Hepatocyte (in vitro differentiated cells): ENCODE results near the gene VWA2. TPM values are rescaled to one million over a fixed set of nuclear protein-coding genes. Genes with fewer than 3 reads are reported as not detected.

Experiments used
- DNase-seq: peaks from one replicate; pipeline ENCODE4 v3.0.0-alpha.2; 2016; ENCODE audit warnings: low spot score
- H2AFZ ChIP-seq: fragments of 200-600 bp; sonication (generic); 2 replicates; pipeline ENCODE4 v1.6.0; 2016; ENCODE audit warnings: antibody characterized with exemption, mild to moderate bottlenecking
- H3K27ac ChIP-seq: fragments of 200-600 bp; sonication (generic); 2 replicates; pipeline ENCODE4 v1.5.1; 2016; ENCODE audit warnings: mild to moderate bottlenecking
- H3K27me3 ChIP-seq: fragments of 200-600 bp; sonication (generic); 2 replicates; pipeline ENCODE4 v1.6.1; 2016
- H3K36me3 ChIP-seq: fragments of 200-600 bp; sonication (generic); replicated peaks from 2 replicates; pipeline ENCODE4 v1.5.1; 2016; ENCODE audit warnings: low read depth; ENCODE audit not compliant: insufficient read depth
- H3K4me1 ChIP-seq: fragments of 200-600 bp; sonication (generic); 2 replicates; pipeline ENCODE4 v1.5.1; 2016; ENCODE audit warnings: mild to moderate bottlenecking, moderate library complexity; ENCODE audit not compliant: insufficient read depth
- H3K4me2 ChIP-seq: fragments of 200-600 bp; sonication (generic); 2 replicates; pipeline ENCODE4 v1.6.0; 2016
- H3K4me3 ChIP-seq: fragments of 200-600 bp; sonication (generic); 2 replicates; pipeline ENCODE4 v1.5.1; 2016; ENCODE audit warnings: mild to moderate bottlenecking
- H3K79me2 ChIP-seq: fragments of 200-600 bp; sonication (generic); 2 replicates; pipeline ENCODE4 v1.6.0; 2017; ENCODE audit warnings: mild to moderate bottlenecking
- H3K9me2 ChIP-seq: fragments of 200-600 bp; sonication (generic); replicated peaks from 2 replicates; pipeline ENCODE4 v1.6.0; 2017; ENCODE audit warnings: mild to moderate bottlenecking; ENCODE audit not compliant: insufficient read depth
- H3K9me3 ChIP-seq: fragments of 200-600 bp; sonication (generic); 2 replicates; pipeline ENCODE4 v1.5.1; 2016; ENCODE audit warnings: low read depth, mild to moderate bottlenecking
- H4K20me1 ChIP-seq: fragments of 200-600 bp; sonication (generic); 2 replicates; pipeline ENCODE4 v1.6.0; 2016; ENCODE audit warnings: mild to moderate bottlenecking; ENCODE audit not compliant: insufficient read depth, poor library complexity, severe bottlenecking
- EZH2 ChIP-seq: fragments of 200-600 bp; sonication (generic); IDR thresholded peaks from 2 replicates; pipeline ENCODE4 v1.6.1; 2016; ENCODE audit warnings: antibody characterized with exemption, mild to moderate bottlenecking, borderline replicate concordance
- EZH2phosphoT487 ChIP-seq: fragments of 200-600 bp; sonication (generic); IDR thresholded peaks from one replicate; pipeline ENCODE4 v1.6.1; 2018; ENCODE audit warnings: antibody characterized with exemption, mild to moderate bottlenecking, low read depth, moderate library complexity; ENCODE audit not compliant: unreplicated experiment, severe bottlenecking
- WGBS: methylation state at CpG from one replicate; pipeline ENCODE4 v1.1.6; 2016; ENCODE audit warnings: low lambda C conversion rate; ENCODE audit errors: missing lambda C conversion rate; 5-methylcytosine and 5-hydroxymethylcytosine counted together
- polyA plus RNA-seq: library from polyadenylated mRNA; unstranded; fragments of >200 nt; fragmentation: Nextera tagmentation; extraction: Ambion mirVana; gene quantifications from 2 replicates; pipeline ENCODE4 v1.2.1, GENCODE V29; 2016
- total RNA-seq: library from RNA; depleted of rRNA; stranded (reverse); fragments of >200 nt; gene quantifications from 2 replicates; pipeline ENCODE4 v1.2.3, GENCODE V29; 2014
- TF ChIP-seq, protein P1 (sequence below): fragments of 200-600 bp; sonication (generic); IDR thresholded peaks from 2 replicates; pipeline ENCODE4 v1.5.1; 2016; ENCODE audit warnings: antibody characterized with exemption, mild to moderate bottlenecking; ENCODE audit not compliant: poor library complexity

VWA2 gene
- total and polyA plus RNA-seq, 2 experiments from 2014 or later = 6.3 to 12.3 TPM

DNA sequence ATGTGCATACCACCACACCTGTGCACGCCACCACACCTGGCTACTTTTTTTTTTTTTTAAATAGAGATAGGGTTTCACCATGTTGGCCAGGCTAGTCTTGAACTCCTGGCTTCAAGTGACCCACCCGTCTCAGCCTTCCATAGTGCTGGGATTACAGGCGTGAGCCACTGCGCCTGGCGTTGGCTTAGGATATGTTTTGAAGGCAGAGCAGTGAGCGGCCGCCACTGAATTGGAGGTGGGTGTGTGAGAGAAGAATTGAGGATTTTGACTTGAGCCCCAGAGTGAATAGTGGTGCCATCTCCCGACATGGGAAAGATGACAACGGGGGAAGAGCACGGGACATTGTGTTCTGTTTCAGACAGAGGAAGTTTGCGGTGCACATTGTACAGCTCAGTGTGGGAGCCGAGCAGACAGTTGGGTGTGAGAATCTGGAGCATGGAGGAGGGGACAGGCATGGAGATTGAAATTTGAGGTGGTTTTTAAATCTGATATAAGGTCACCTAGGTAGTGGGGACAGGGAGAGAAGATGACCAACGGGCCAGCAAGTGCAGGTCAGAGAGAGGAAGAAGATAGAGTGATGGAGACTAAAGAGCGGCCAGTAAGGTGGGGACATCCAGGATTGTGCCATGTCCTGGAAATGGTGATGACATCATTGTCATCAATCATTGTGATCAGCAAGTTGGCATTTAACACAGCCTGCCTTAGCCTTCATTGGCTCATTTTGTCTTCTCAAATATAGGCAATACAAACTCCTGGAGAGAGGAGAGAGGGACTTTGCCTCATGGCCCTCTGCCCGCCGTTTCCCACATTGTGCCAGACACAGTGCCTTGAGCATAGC is 35.8 kb downstream of the VWA2 start:
- Histone ChIP-seq H3K79me2 (no peaks in the 10 kb centered on the region), H3K36me3 (no peaks in the 10 kb centered on the region), H3K9me3 (no peaks in the 10 kb centered on the region), H3K27me3 (no peaks in the 10 kb centered on the region), H3K4me3 (no peak overlapping the region), H4K20me1 (no peaks in the 10 kb centered on the region), H3K4me1 (peaks cover 4% of the 10 kb centered on the region), H3K9me2 (no peaks in the 10 kb centered on the region), H2AFZ (no peak overlapping the region), H3K27ac (no peak overlapping the region), H3K4me2 (no peak overlapping the region)
- TF ChIP-seq EZH2 = no peak
- no peak for DNase-seq
- WGBS = 95% methylated on average over 16 of the region's 16 CpGs

DNA sequence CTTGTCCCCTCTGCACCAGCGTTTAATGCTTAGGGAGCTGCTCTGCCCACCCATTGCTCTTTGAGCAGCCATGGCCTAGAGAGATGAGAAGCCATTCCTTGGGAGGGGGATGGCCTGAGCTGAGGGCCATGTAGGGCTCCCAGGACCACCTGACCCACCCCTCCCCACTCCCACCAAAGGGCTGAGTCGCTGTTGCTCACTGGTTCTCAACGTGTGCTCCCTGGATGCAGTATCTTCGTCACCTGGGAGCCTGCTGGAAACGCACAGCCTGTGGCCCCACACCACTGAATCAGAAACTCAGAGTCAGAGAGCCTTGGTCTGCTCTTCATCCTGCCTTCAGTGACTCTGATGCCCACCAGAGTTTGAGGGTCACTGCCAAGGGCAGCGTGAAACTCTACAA is 37.0 kb downstream of the VWA2 start:
- Histone ChIP-seq H3K27me3 (no peaks in the 10 kb centered on the region), H4K20me1 (no peaks in the 10 kb centered on the region), H3K4me1 (peaks cover 4% of the 10 kb centered on the region), H3K36me3 (no peaks in the 10 kb centered on the region), H3K79me2 (no peaks in the 10 kb centered on the region), H3K4me2 (no peak overlapping the region), H2AFZ (no peak overlapping the region), H3K27ac (no peak overlapping the region), H3K4me3 (no peak overlapping the region), H3K9me3 (no peaks in the 10 kb centered on the region), H3K9me2 (no peaks in the 10 kb centered on the region)
- TF ChIP-seq EZH2 = no peak
- WGBS = 91% methylated on average over 6 of the region's 6 CpGs
- no peak for DNase-seq

- Histone ChIP-seq H3K27ac (no peak overlapping the region), H3K79me2 (no peaks in the 10 kb centered on the region), H3K4me1 (peaks cover under 1% of the 10 kb centered on the region), H3K4me3 (no peak overlapping the region), H3K4me2 (no peak overlapping the region), H3K9me2 (no peaks in the 10 kb centered on the region), H3K36me3 (no peaks in the 10 kb centered on the region), H3K27me3 (no peaks in the 10 kb centered on the region), H3K9me3 (no peaks in the 10 kb centered on the region), H2AFZ (no peak overlapping the region), H4K20me1 (no peaks in the 10 kb centered on the region)
- WGBS = 80% methylated on average over 6 of the region's 6 CpGs
- TF ChIP-seq EZH2phosphoT487 (no peak), EZH2 (no peak)
- TF ChIP-seq, protein P1, sequence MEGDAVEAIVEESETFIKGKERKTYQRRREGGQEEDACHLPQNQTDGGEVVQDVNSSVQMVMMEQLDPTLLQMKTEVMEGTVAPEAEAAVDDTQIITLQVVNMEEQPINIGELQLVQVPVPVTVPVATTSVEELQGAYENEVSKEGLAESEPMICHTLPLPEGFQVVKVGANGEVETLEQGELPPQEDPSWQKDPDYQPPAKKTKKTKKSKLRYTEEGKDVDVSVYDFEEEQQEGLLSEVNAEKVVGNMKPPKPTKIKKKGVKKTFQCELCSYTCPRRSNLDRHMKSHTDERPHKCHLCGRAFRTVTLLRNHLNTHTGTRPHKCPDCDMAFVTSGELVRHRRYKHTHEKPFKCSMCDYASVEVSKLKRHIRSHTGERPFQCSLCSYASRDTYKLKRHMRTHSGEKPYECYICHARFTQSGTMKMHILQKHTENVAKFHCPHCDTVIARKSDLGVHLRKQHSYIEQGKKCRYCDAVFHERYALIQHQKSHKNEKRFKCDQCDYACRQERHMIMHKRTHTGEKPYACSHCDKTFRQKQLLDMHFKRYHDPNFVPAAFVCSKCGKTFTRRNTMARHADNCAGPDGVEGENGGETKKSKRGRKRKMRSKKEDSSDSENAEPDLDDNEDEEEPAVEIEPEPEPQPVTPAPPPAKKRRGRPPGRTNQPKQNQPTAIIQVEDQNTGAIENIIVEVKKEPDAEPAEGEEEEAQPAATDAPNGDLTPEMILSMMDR = no peak
- DNase-seq = no peak
These were observed 37.6 kb downstream of the VWA2 start for GRCh38 chr10:114276671-114277070.

GRCh38 chr10:114278140-114278883 is 39.3 kb downstream of the VWA2 start:
- no peaks in the 10 kb centered on the region for H3K27me3 ChIP-seq
- H4K20me1 ChIP-seq = no peaks in the 10 kb centered on the region
- no peaks in the 10 kb centered on the region for H3K4me1 ChIP-seq
- no peaks in the 10 kb centered on the region for H3K9me2 ChIP-seq
- no peaks in the 10 kb centered on the region for H3K9me3 ChIP-seq
- H3K36me3 ChIP-seq = no peaks in the 10 kb centered on the region
- TF ChIP-seq EZH2 (no peak), EZH2phosphoT487 (no peak)
- TF ChIP-seq, protein P1 = no peak
- no peak for DNase-seq
- no peaks in the 10 kb centered on the region for H3K79me2 ChIP-seq
- WGBS = 94% methylated on average over 22 of the region's 22 CpGs
- no peak overlapping the region for H3K4me2 ChIP-seq
- no peak overlapping the region for H3K27ac ChIP-seq
- H2AFZ ChIP-seq = no peak overlapping the region
- H3K4me3 ChIP-seq = no peak overlapping the region
